Liver (tissue), 3 donors: Measurements from ENCODE around the gene PGAM5.

ENCODE experiments used
- EGR1 ChIP-seq, 2 donors: IDR thresholded peaks; 2 replicates each; pipeline ENCODE4 v1.6.1; 2016 to 2018; ENCODE audit warnings: antibody characterized with exemption in 2 of 2, low read depth in 2 of 2
- FOXA1 ChIP-seq: IDR thresholded peaks from 2 replicates; pipeline ENCODE4 v1.6.1; 2016; ENCODE audit warnings: antibody characterized with exemption
- GABPA ChIP-seq, 2 donors: IDR thresholded peaks in 1 of 2; conservative IDR thresholded peaks in 1 of 2; 2 replicates each; pipeline ENCODE4 v1.6.1; 2016; ENCODE audit warnings: antibody characterized with exemption in 2 of 2, mild to moderate bottlenecking in 1 of 2, moderate library complexity in 1 of 2
- JUND ChIP-seq, 2 donors: IDR thresholded peaks; 2 replicates each; pipeline ENCODE4 v1.6.1; 2016; ENCODE audit warnings: antibody characterized with exemption in 2 of 2
- RAD21 ChIP-seq, 2 donors: IDR thresholded peaks; 2 replicates each; pipeline ENCODE4 v1.6.1; 2016; ENCODE audit warnings: antibody characterized with exemption in 2 of 2, mild to moderate bottlenecking in 2 of 2
- SP1 ChIP-seq: IDR thresholded peaks from 2 replicates; pipeline ENCODE4 v1.6.1; 2018; ENCODE audit warnings: antibody characterized with exemption, mild to moderate bottlenecking
- TAF1 ChIP-seq: conservative IDR thresholded peaks from 2 replicates; pipeline ENCODE4 v1.6.1; 2016; ENCODE audit warnings: antibody characterized with exemption, mild to moderate bottlenecking
- TF ChIP-seq, protein P1 (sequence below): fragments of 150-350 bp; IDR thresholded peaks from 2 replicates; pipeline ENCODE4 v1.5.1; 2017; ENCODE audit warnings: improper control_type of control experiment, low read depth, low read length; ENCODE audit not compliant: missing input control
- TF ChIP-seq, protein P2 (sequence below): IDR thresholded peaks from 2 replicates; pipeline ENCODE4 v1.6.1; 2016; ENCODE audit warnings: antibody characterized with exemption
- TF ChIP-seq, protein P3 (sequence below): IDR thresholded peaks from 2 replicates; pipeline ENCODE4 v1.6.1; 2016; ENCODE audit warnings: antibody characterized with exemption
- donor health status: healthy.
- donor health status: healthy.

DNA sequence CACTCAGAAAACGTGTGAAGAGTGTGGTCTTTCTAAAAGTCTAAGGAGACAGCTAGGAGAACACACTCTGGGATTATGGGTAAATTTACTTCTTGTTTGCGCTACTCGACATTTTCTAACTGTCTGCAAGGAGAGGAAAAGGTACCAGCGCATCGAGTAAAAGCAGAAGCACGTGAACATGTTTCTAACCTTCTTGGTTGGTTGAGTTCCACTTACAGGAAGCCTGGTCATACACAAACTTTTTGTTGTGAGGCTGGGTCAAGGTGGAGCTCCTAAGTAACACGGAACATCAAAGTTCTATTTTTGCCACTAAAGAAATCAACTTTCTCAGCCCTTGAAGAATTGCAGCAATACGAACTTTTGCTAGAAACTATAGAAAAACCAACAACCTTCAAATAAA is 31.0 kb downstream of the PGAM5 start:
- TF ChIP-seq, protein P1, sequence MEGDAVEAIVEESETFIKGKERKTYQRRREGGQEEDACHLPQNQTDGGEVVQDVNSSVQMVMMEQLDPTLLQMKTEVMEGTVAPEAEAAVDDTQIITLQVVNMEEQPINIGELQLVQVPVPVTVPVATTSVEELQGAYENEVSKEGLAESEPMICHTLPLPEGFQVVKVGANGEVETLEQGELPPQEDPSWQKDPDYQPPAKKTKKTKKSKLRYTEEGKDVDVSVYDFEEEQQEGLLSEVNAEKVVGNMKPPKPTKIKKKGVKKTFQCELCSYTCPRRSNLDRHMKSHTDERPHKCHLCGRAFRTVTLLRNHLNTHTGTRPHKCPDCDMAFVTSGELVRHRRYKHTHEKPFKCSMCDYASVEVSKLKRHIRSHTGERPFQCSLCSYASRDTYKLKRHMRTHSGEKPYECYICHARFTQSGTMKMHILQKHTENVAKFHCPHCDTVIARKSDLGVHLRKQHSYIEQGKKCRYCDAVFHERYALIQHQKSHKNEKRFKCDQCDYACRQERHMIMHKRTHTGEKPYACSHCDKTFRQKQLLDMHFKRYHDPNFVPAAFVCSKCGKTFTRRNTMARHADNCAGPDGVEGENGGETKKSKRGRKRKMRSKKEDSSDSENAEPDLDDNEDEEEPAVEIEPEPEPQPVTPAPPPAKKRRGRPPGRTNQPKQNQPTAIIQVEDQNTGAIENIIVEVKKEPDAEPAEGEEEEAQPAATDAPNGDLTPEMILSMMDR = no peak
- TF ChIP-seq GABPA (IDR thresholded peaks at IDR 0.05 in 1 of 2, conservative IDR thresholded peaks at IDR 0.05 in 1 of 2) (no peak), TAF1 (no peak), SP1 (no peak), RAD21 (IDR thresholded peaks at IDR 0.05) (no peak), FOXA1 (no peak), EGR1 (IDR thresholded peaks at IDR 0.05; ENCODE audit: low read depth in 2 of 2) (no peak), JUND (IDR thresholded peaks at IDR 0.05) (no peak)
- TF ChIP-seq, protein P2, sequence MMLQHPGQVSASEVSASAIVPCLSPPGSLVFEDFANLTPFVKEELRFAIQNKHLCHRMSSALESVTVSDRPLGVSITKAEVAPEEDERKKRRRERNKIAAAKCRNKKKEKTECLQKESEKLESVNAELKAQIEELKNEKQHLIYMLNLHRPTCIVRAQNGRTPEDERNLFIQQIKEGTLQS = no peak
- TF ChIP-seq, protein P3, sequence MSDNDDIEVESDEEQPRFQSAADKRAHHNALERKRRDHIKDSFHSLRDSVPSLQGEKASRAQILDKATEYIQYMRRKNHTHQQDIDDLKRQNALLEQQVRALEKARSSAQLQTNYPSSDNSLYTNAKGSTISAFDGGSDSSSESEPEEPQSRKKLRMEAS = no peak
